A549 (cell line): Measurements from ENCODE around the gene TMEM167B.
A peak's percentile ranks its signal among the peaks of the same experiment; 100 is the strongest.

ENCODE experiments used
- CHD2 ChIP-seq: fragments of 150-350 bp; IDR thresholded peaks from 2 replicates; pipeline ENCODE4 v1.6.1; 2014; ENCODE audit warnings: low read length; ENCODE audit not compliant: partially characterized antibody
- CHD4 ChIP-seq: fragments of 200-600 bp; sonication (generic); IDR thresholded peaks from 2 replicates; pipeline ENCODE4 v1.6.1; 2016; ENCODE audit warnings: antibody characterized with exemption, mild to moderate bottlenecking, borderline replicate concordance
- CTCF ChIP-seq: fragments of >200 bp; sonication (Bioruptor Twin); formaldehyde crosslinking; IDR thresholded peaks from 3 replicates; pipeline ENCODE4 v1.5.1; 2016
- HDAC2 ChIP-seq: fragments of 200-600 bp; sonication (generic); IDR thresholded peaks from 2 replicates; pipeline ENCODE4 v1.6.1; 2016
- HMGXB4 ChIP-seq: fragments of 250-450 bp; sonication (Bioruptor Pico); IDR thresholded peaks from 2 replicates; pipeline ENCODE4 v1.5.0; 2021; ENCODE audit warnings: mild to moderate bottlenecking, moderate library complexity, borderline replicate concordance
- HOXA7 ChIP-seq: fragments of 250-450 bp; sonication (Bioruptor Pico); IDR thresholded peaks from 2 replicates; pipeline ENCODE4 v1.5.0; 2020; ENCODE audit warnings: mild to moderate bottlenecking, moderate library complexity
- JUN ChIP-seq, 2 experiments: fragments of >200 bp; sonication (Bioruptor Twin); formaldehyde crosslinking; IDR thresholded peaks; 2 replicates in 1 of 2; 3 replicates in 1 of 2; pipeline ENCODE4 v1.6.1; 2016 to 2017
- NPAS2 ChIP-seq: fragments of 250-450 bp; sonication (Bioruptor Pico); IDR thresholded peaks from 2 replicates; pipeline ENCODE4 v1.8.0; 2022; ENCODE audit warnings: mild to moderate bottlenecking, moderate library complexity, borderline replicate concordance
- PBX3 ChIP-seq: IDR thresholded peaks from 2 replicates; pipeline ENCODE4 v1.6.1; 2012
- PHF8 ChIP-seq: fragments of 200-600 bp; sonication (generic); IDR thresholded peaks from 2 replicates; pipeline ENCODE4 v1.6.1; 2016; ENCODE audit warnings: low read depth, mild to moderate bottlenecking, antibody characterized with exemption, moderate library complexity, borderline replicate concordance
- POLR2A ChIP-seq: IDR thresholded peaks from 2 replicates; pipeline ENCODE4 v1.6.1; 2012; ENCODE audit warnings: mild to moderate bottlenecking, low read length
- REST ChIP-seq: fragments of 200-600 bp; sonication (generic); IDR thresholded peaks from 2 replicates; pipeline ENCODE4 v1.6.1; 2016; ENCODE audit warnings: antibody characterized with exemption, mild to moderate bottlenecking, moderate library complexity
- SMC3 ChIP-seq: fragments of >200 bp; sonication (Bioruptor Twin); formaldehyde crosslinking; IDR thresholded peaks from 3 replicates; pipeline ENCODE4 v1.6.1; 2018; ENCODE audit warnings: inconsistent platforms

GRCh38 chr1:109041621-109042468, 48.7 kb upstream of the TMEM167B start, which contains the start of gene WDR47:
- no peak for TF ChIP-seq CTCF
- peak; percentile 93 for TF ChIP-seq POLR2A
- no peak for TF ChIP-seq NPAS2 (CRISPR knock-in tag)
- no peak for TF ChIP-seq HOXA7 (CRISPR knock-in tag)
- TF ChIP-seq CHD2 = no peak
- TF ChIP-seq HDAC2 = no peak
- TF ChIP-seq CHD4 = no peak
- no peak for TF ChIP-seq REST
- no peak for TF ChIP-seq JUN (IDR thresholded peaks at IDR 0.05)
- TF ChIP-seq SMC3 = no peak
- no peak; the same call in 1 of the 2 replicates for TF ChIP-seq PBX3
- no peak for TF ChIP-seq HMGXB4
- peak; percentile 52; the same call in 1 of the 2 replicates for TF ChIP-seq PHF8
